Erythroblast (primary cell): ENCODE data around the gene TOP2B.

Experiments
- GATA1 ChIP-seq: IDR thresholded peaks from 2 replicates; pipeline ENCODE4 v1.6.1; 2011; ENCODE audit warnings: low read depth, mild to moderate bottlenecking, control low read depth, low read length, moderate library complexity
- POLR2A ChIP-seq: IDR thresholded peaks from 2 replicates; pipeline ENCODE4 v1.6.1; 2011; ENCODE audit warnings: mild to moderate bottlenecking, low read length

- no peak for TF ChIP-seq POLR2A
- no peak for TF ChIP-seq GATA1
Observed at GRCh38 chr3:25678581-25678980, 13.9 kb upstream of the TOP2B start.
